Measurements from ENCODE around the gene CEBPG. TPM values are rescaled to one million over a fixed set of nuclear protein-coding genes. Genes with fewer than 3 reads are reported as not detected.

The CEBPG gene
- total RNA-seq, 1 donor from 2014 or later, result 39.7 TPM

- Mint-ChIP-seq H3K27me3 (ENCODE audit: unreplicated experiment) (no peaks in the 10 kb centered on the region), H3K4me3 (ENCODE audit: unreplicated experiment) (no peak overlapping the region), H3K9me3 (ENCODE audit: unreplicated experiment) (no peaks in the 10 kb centered on the region), H3K27ac (ENCODE audit: unreplicated experiment) (no peak overlapping the region), H3K36me3 (ENCODE audit: unreplicated experiment) (no peaks in the 10 kb centered on the region), H3K4me1 (ENCODE audit: unreplicated experiment) (peaks cover 48% of the 10 kb centered on the region)
- TF ChIP-seq, protein P1, sequence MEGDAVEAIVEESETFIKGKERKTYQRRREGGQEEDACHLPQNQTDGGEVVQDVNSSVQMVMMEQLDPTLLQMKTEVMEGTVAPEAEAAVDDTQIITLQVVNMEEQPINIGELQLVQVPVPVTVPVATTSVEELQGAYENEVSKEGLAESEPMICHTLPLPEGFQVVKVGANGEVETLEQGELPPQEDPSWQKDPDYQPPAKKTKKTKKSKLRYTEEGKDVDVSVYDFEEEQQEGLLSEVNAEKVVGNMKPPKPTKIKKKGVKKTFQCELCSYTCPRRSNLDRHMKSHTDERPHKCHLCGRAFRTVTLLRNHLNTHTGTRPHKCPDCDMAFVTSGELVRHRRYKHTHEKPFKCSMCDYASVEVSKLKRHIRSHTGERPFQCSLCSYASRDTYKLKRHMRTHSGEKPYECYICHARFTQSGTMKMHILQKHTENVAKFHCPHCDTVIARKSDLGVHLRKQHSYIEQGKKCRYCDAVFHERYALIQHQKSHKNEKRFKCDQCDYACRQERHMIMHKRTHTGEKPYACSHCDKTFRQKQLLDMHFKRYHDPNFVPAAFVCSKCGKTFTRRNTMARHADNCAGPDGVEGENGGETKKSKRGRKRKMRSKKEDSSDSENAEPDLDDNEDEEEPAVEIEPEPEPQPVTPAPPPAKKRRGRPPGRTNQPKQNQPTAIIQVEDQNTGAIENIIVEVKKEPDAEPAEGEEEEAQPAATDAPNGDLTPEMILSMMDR (IDR thresholded peaks at IDR 0.05), result no peak
- no peak for DNase-seq (ENCODE audit: extremely low spot score, unreplicated experiment)
Measured at GRCh38 chr19:33392341-33393285, 19.1 kb downstream of the CEBPG start.

DNA sequence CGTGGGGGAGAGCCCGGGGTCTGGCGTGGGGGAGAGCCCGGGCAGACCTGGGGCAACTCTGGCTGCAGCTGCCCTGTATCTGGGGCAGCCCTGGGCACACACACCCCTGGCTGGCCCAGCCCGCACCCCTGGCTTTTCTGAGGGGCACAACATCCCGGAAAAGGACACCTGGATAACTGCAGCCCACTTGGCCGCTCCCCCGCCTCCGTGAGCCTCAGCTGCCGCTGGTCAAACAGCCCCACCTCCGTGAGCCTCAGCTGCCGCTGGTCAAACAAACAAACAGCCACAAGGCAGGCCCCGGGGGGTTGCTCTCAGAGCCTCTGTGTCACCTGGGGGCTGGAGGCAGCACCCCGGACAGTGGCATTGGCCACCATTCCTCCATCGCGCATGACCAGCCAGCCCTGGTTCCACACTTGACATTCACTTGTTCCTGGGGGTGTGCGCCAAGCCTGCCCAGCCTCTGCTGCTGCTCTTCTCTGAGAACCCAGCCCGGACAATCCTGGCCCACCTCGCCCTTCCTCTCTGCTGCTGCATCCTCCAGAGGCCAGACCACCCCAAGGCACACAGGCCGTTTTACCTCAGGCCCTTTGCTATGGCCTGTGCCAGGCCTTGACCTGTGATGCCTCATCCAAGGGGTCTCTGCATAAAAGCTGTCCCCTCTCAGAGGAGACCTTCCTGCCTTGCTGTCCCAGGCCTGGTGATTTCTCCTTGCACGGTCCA is 19.9 kb downstream of the CEBPG start:
- H3K9me3 Mint-ChIP-seq (ENCODE audit: unreplicated experiment), result no peaks in the 10 kb centered on the region
- no peaks in the 10 kb centered on the region for H3K36me3 Mint-ChIP-seq (ENCODE audit: unreplicated experiment)
- DNase-seq (ENCODE audit: extremely low spot score, unreplicated experiment), result no peak
- peaks cover 51% of the 10 kb centered on the region for H3K4me1 Mint-ChIP-seq (ENCODE audit: unreplicated experiment)
- no peak overlapping the region for H3K27ac Mint-ChIP-seq (ENCODE audit: unreplicated experiment)
- H3K27me3 Mint-ChIP-seq (ENCODE audit: unreplicated experiment), result no peaks in the 10 kb centered on the region
- no peak overlapping the region for H3K4me3 Mint-ChIP-seq (ENCODE audit: unreplicated experiment)
- TF ChIP-seq, protein P1 (IDR thresholded peaks at IDR 0.05), result no peak

GRCh38 chr19:33394006-33394722 is 20.7 kb downstream of the CEBPG start:
- no peaks in the 10 kb centered on the region for H3K9me3 Mint-ChIP-seq (ENCODE audit: unreplicated experiment)

GRCh38 chr19:33394723-33395560 is 21.4 kb downstream of the CEBPG start:
- DNase-seq (ENCODE audit: extremely low spot score, unreplicated experiment), result no peak
- peaks cover 53% of the 10 kb centered on the region for H3K4me1 Mint-ChIP-seq (ENCODE audit: unreplicated experiment)
- H3K27ac Mint-ChIP-seq (ENCODE audit: unreplicated experiment), result no peak overlapping the region
- H3K27me3 Mint-ChIP-seq (ENCODE audit: unreplicated experiment), result no peaks in the 10 kb centered on the region
- no peak overlapping the region for H3K4me3 Mint-ChIP-seq (ENCODE audit: unreplicated experiment)
- TF ChIP-seq, protein P1 (IDR thresholded peaks at IDR 0.05), result no peak
- no peaks in the 10 kb centered on the region for H3K9me3 Mint-ChIP-seq (ENCODE audit: unreplicated experiment)
- H3K36me3 Mint-ChIP-seq (ENCODE audit: unreplicated experiment), result peaks cover 4% of the 10 kb centered on the region

More at GRCh38 chr19:33394006-33394722, 20.7 kb downstream of the CEBPG start:
- H3K4me1 Mint-ChIP-seq (ENCODE audit: unreplicated experiment), result peaks cover 53% of the 10 kb centered on the region
- no peaks in the 10 kb centered on the region for H3K36me3 Mint-ChIP-seq (ENCODE audit: unreplicated experiment)
- H3K27ac Mint-ChIP-seq (ENCODE audit: unreplicated experiment), result no peak overlapping the region
- TF ChIP-seq, protein P1 (IDR thresholded peaks at IDR 0.05), result no peak
- DNase-seq (ENCODE audit: extremely low spot score, unreplicated experiment), result no peak
- H3K4me3 Mint-ChIP-seq (ENCODE audit: unreplicated experiment), result no peak overlapping the region
- H3K27me3 Mint-ChIP-seq (ENCODE audit: unreplicated experiment), result no peaks in the 10 kb centered on the region
